HepG2 (cell line): ENCODE results near the gene U2AF2. TPM values are rescaled to one million over a fixed set of nuclear protein-coding genes. Genes with fewer than 3 reads are reported as not detected.

Source experiments
- EZH2 ChIP-seq: conservative IDR thresholded peaks from 2 replicates; pipeline ENCODE4 v1.6.1; 2012; ENCODE audit warnings: mild to moderate bottlenecking, low read depth, low read length, moderate library complexity
- GABPA ChIP-seq, 2 experiments: IDR thresholded peaks; 2 replicates each; pipeline ENCODE4 v1.6.1; 2011 to 2016; ENCODE audit warnings: low read depth in 2 of 2, low read length in 1 of 2, missing biosample characterization in 1 of 2, missing genetic modification characterization in 1 of 2
- MTA1 ChIP-seq: sonication (generic); formaldehyde crosslinking; IDR thresholded peaks from 2 replicates; pipeline ENCODE4 v1.4.0; 2020; ENCODE audit warnings: missing genetic modification reagents, mild to moderate bottlenecking, borderline replicate concordance
- RBFOX2 ChIP-seq: fragments of 200-400 bp; formaldehyde crosslinking; IDR thresholded peaks from 2 replicates; pipeline ENCODE4 v1.6.1; 2017; ENCODE audit warnings: low read depth, mild to moderate bottlenecking, low read length
- RNF2 ChIP-seq: fragments of 450-650 bp; conservative IDR thresholded peaks from 2 replicates; pipeline ENCODE4 v1.6.1; 2016; ENCODE audit warnings: low read depth
- ZNF678 ChIP-seq: sonication (generic); formaldehyde crosslinking; IDR thresholded peaks from 2 replicates; pipeline ENCODE4 v1.4.0; 2020; ENCODE audit warnings: mild to moderate bottlenecking, missing genetic modification reagents
- polyA plus RNA-seq, 8 experiments: library from polyadenylated mRNA; depleted of rRNA in 3 of 8; stranded (reverse) in 7 of 8; unstranded in 1 of 8; fragments of >200 nt; fragmentation: Illumina TruSeq in 4 of 8; extraction: Trizol in 4 of 8; gene quantifications; 2 replicates each; pipeline versions ENCODE4 v1.2.1 to v1.2.3, GENCODE V29; 2011 to 2016; ENCODE audit warnings: low read depth in 4 of 8, missing spikeins in 1 of 8, mixed read lengths in 1 of 8; ENCODE audit not compliant: insufficient read depth in 1 of 8
- total RNA-seq, 5 experiments: library from RNA; depleted of rRNA; stranded (reverse); fragments of >200 nt; fragmentation: Illumina TruSeq; extraction: Trizol; gene quantifications; 2 replicates each; pipeline ENCODE4 v1.2.3, GENCODE V29; 2016; ENCODE audit warnings: low read depth in 1 of 5
- TF ChIP-seq, protein P1 (sequence below): sonication (generic); formaldehyde crosslinking; IDR thresholded peaks from 2 replicates; pipeline ENCODE4 v1.4.0; 2020; ENCODE audit warnings: missing genetic modification reagents
- TF ChIP-seq, protein P2 (sequence below): sonication (generic); formaldehyde crosslinking; IDR thresholded peaks from 2 replicates; pipeline ENCODE4 v1.8.0; 2022; ENCODE audit warnings: mild to moderate bottlenecking, missing genetic modification reagents, moderate library complexity
- TF ChIP-seq, protein P3 (sequence below), 2 experiments: sonication (generic) in 1 of 2; formaldehyde crosslinking in 1 of 2; IDR thresholded peaks; 2 replicates each; pipeline versions ENCODE4 v1.6.1 to v1.9.0; 2014 to 2022; ENCODE audit warnings: antibody characterized with exemption in 1 of 2, borderline replicate concordance in 1 of 2, inconsistent platforms in 1 of 2, low read depth in 1 of 2, missing genetic modification reagents in 1 of 2
- TF ChIP-seq, protein P4 (sequence below): sonication (generic); formaldehyde crosslinking; IDR thresholded peaks from 2 replicates; pipeline ENCODE4 v1.9.0; 2021; ENCODE audit warnings: missing genetic modification reagents, borderline replicate concordance
- TF ChIP-seq, protein P5 (sequence below): sonication (generic); formaldehyde crosslinking; IDR thresholded peaks from 2 replicates; pipeline ENCODE4 v1.8.0; 2023; ENCODE audit warnings: mild to moderate bottlenecking, missing genetic modification reagents

Gene U2AF2
- total and polyA plus RNA-seq, 2 of the 13 experiments (the other 11 are each of a cell fraction or from before 2014, with no cell fraction given) = 84.3 to 124 TPM

DNA sequence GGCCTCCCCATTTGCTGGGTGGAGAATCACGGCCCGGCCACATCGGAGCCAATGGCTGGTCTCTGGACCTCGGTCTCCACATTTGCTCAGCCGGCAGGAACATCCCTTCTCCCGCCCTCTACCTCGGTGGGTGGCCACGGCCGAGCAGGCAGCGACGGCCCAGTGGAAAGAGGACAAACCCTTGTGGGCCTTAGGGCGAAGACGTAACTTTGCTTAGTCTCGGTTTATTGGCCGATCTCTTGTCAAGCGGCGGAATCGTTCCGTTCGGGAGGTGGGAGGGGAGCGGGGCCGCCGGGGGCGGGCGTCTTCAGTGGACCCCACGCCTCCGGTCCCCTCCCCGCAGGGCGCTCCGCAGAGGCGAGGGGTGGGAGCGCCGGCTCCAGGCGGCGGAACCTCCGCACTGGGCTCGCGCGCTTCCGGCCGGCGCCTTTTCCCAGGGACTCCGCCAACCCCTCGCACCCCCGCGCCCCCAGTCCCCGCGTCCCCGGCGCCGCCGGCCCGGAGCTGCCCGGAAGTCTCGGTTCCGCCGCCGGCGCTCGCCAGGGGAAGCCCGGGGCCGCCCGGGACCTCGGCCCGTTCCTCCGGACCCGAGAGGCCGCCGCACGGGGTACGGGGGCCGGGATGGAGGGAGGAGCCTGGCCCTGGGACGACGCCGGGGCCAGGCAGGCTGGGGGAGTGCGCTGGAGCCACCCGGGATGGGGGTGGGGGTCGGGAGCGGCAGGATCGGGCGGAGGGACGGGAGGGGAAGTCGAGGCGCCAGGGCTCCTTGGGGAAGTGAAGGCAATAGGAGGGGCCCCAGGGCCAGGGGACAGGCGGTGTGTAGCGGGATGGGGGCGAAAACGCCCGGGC lies 14.0 kb upstream of the U2AF2 start, which contains the start of gene ZNF580 (continued):
- TF ChIP-seq, protein P1, sequence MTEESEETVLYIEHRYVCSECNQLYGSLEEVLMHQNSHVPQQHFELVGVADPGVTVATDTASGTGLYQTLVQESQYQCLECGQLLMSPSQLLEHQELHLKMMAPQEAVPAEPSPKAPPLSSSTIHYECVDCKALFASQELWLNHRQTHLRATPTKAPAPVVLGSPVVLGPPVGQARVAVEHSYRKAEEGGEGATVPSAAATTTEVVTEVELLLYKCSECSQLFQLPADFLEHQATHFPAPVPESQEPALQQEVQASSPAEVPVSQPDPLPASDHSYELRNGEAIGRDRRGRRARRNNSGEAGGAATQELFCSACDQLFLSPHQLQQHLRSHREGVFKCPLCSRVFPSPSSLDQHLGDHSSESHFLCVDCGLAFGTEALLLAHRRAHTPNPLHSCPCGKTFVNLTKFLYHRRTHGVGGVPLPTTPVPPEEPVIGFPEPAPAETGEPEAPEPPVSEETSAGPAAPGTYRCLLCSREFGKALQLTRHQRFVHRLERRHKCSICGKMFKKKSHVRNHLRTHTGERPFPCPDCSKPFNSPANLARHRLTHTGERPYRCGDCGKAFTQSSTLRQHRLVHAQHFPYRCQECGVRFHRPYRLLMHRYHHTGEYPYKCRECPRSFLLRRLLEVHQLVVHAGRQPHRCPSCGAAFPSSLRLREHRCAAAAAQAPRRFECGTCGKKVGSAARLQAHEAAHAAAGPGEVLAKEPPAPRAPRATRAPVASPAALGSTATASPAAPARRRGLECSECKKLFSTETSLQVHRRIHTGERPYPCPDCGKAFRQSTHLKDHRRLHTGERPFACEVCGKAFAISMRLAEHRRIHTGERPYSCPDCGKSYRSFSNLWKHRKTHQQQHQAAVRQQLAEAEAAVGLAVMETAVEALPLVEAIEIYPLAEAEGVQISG = peak; percentile 83
- TF ChIP-seq, protein P2, sequence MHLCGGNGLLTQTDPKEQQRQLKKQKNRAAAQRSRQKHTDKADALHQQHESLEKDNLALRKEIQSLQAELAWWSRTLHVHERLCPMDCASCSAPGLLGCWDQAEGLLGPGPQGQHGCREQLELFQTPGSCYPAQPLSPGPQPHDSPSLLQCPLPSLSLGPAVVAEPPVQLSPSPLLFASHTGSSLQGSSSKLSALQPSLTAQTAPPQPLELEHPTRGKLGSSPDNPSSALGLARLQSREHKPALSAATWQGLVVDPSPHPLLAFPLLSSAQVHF (CRISPR knock-in tag) = 0 out of 2 replicates have a peak, but pooled peaks have one; percentile 16
- TF ChIP-seq, protein P3, sequence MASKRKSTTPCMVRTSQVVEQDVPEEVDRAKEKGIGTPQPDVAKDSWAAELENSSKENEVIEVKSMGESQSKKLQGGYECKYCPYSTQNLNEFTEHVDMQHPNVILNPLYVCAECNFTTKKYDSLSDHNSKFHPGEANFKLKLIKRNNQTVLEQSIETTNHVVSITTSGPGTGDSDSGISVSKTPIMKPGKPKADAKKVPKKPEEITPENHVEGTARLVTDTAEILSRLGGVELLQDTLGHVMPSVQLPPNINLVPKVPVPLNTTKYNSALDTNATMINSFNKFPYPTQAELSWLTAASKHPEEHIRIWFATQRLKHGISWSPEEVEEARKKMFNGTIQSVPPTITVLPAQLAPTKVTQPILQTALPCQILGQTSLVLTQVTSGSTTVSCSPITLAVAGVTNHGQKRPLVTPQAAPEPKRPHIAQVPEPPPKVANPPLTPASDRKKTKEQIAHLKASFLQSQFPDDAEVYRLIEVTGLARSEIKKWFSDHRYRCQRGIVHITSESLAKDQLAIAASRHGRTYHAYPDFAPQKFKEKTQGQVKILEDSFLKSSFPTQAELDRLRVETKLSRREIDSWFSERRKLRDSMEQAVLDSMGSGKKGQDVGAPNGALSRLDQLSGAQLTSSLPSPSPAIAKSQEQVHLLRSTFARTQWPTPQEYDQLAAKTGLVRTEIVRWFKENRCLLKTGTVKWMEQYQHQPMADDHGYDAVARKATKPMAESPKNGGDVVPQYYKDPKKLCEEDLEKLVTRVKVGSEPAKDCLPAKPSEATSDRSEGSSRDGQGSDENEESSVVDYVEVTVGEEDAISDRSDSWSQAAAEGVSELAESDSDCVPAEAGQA (IDR thresholded peaks at IDR 0.05; ENCODE audit: low read depth) = no peak
- TF ChIP-seq, protein P3 (CRISPR knock-in tag; IDR thresholded peaks at IDR 0.05; ENCODE audit: borderline replicate concordance) = 0 out of 2 replicates have a peak, but pooled peaks have one; percentile 22
- TF ChIP-seq RBFOX2 (peak; percentile 72), ZNF678 (0 out of 2 replicates have a peak, but pooled peaks have one; percentile 25), EZH2 (no peak), GABPA (IDR thresholded peaks at IDR 0.05; ENCODE audit: low read depth, low read length) (peak; percentile 75), GABPA (CRISPR knock-in tag; IDR thresholded peaks at IDR 0.05; ENCODE audit: low read depth) (peak; percentile 58), RNF2 (no peak), MTA1 (CRISPR knock-in tag) (no peak)
- TF ChIP-seq, protein P4, sequence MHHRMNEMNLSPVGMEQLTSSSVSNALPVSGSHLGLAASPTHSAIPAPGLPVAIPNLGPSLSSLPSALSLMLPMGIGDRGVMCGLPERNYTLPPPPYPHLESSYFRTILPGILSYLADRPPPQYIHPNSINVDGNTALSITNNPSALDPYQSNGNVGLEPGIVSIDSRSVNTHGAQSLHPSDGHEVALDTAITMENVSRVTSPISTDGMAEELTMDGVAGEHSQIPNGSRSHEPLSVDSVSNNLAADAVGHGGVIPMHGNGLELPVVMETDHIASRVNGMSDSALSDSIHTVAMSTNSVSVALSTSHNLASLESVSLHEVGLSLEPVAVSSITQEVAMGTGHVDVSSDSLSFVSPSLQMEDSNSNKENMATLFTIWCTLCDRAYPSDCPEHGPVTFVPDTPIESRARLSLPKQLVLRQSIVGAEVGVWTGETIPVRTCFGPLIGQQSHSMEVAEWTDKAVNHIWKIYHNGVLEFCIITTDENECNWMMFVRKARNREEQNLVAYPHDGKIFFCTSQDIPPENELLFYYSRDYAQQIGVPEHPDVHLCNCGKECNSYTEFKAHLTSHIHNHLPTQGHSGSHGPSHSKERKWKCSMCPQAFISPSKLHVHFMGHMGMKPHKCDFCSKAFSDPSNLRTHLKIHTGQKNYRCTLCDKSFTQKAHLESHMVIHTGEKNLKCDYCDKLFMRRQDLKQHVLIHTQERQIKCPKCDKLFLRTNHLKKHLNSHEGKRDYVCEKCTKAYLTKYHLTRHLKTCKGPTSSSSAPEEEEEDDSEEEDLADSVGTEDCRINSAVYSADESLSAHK (CRISPR knock-in tag) = no peak; the same call in 1 of the 2 replicates
- TF ChIP-seq, protein P5, sequence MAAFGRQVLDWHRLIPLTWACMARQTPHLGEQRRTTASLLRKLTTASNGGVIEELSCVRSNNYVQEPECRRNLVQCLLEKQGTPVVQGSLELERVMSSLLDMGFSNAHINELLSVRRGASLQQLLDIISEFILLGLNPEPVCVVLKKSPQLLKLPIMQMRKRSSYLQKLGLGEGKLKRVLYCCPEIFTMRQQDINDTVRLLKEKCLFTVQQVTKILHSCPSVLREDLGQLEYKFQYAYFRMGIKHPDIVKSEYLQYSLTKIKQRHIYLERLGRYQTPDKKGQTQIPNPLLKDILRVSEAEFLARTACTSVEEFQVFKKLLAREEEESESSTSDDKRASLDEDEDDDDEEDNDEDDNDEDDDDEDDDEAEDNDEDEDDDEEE (CRISPR knock-in tag) = no peak
